Adrenal gland (tissue), 5 donors: ENCODE data around the gene C11orf71.

Source experiments
- CTCF ChIP-seq, 6 experiments: fragments of 450-650 bp in 4 of 6; fragments of 200-600 bp in 2 of 6; sonication (generic) in 1 of 6; IDR thresholded peaks; 1 replicate in 5 of 6; 2 replicates in 1 of 6; pipeline versions ENCODE4 v1.5.1 to v1.8.0; 2016 to 2021; ENCODE audit warnings: antibody characterized with exemption in 6 of 6, mild to moderate bottlenecking in 2 of 6, moderate library complexity in 1 of 6
- POLR2A ChIP-seq, 2 donors: fragments of 450-650 bp; IDR thresholded peaks; one replicate each; pipeline ENCODE4 v1.6.1; 2017; ENCODE audit warnings: antibody characterized with exemption in 2 of 2, mild to moderate bottlenecking in 2 of 2, moderate library complexity in 1 of 2
- donor health status: DM: no; HTN: no; CAD: no.

- TF ChIP-seq CTCF (IDR thresholded peaks at IDR 0.05): no peak
- no peak for TF ChIP-seq POLR2A (IDR thresholded peaks at IDR 0.05)
These were observed 32.9 kb downstream of the C11orf71 start for GRCh38 chr11:114367244-114367957.
